Stimulated activated CD8-positive, alpha-beta memory T cell treated with anti-CD3 and anti-CD28 coated beads, Interleukin-15, amount 100 ng/mL, for 48 hours (primary cell): ENCODE data around the gene ZNF883.

Experiments used
- DNase-seq, 2 donors: peaks; one replicate each; pipeline ENCODE4 v3.0.0-alpha.2; 2020; ENCODE audit warnings: low read depth in 2 of 2

Gene ZNF883

GRCh38 chr9:112917987-112918362 lies 94.0 kb downstream of the ZNF883 start:
- no peak for DNase-seq

- DNase-seq: no peak
These were observed 94.7 kb downstream of the ZNF883 start for GRCh38 chr9:112917047-112917986.

- DNase-seq: no peak
These were observed 97.5 kb downstream of the ZNF883 start for GRCh38 chr9:112914524-112914923.

GRCh38 chr9:112913326-112913725 lies 98.7 kb downstream of the ZNF883 start:
- DNase-seq: no peak

DNA sequence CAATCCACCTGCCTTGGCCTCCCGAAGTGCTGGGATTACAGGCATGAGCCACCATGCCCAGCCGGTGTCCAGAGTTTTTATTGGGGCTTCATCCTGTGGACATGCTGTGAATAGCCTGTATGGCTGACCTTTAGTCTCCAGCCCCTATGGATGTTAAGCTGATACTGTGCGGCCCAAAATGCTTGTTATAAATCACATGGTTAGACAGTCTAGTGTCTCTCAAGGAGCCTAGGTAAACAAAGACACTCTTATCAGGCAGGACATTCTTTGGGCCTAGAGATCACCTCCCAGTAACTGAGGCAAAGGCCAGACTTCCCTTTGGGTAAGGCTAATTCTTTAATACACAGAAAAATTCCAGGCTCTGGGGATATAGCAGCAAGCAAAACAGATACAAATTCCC lies 99.4 kb downstream of the ZNF883 start:
- no peak for DNase-seq

DNA sequence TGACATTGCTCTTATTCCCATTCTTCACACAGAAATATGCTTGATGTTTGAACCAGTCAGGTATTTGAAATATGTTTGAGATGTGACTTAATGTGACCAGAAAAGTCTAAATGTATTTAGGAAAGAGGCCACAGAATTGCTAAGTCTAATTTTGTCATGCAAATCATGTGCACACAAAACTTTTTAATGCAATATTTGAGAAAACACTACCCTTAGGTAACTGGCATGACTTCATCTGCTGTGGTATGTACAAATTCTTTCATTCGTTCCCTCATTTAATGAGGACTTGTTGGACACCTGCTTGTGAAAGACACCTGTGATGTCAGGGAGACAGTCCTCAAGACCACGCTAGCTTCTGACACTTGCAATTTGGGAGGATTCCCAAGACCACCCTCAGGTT lies 100.3 kb downstream of the ZNF883 start:
- no peak for DNase-seq
